CD4-positive, alpha-beta T cell treated with Interleukin-15 for 1 hour (primary cell): ENCODE measurements around the gene NLRX1.
"Not testable (repeated sequence)": the region's sequence is repeated elsewhere in the genome, so short reads cannot be mapped to it uniquely, and the experiment has no call there.

ENCODE experiments used
- DNase-seq: peaks from one replicate; pipeline ENCODE4 v3.0.0-alpha.2; 2020

Gene NLRX1

DNA sequence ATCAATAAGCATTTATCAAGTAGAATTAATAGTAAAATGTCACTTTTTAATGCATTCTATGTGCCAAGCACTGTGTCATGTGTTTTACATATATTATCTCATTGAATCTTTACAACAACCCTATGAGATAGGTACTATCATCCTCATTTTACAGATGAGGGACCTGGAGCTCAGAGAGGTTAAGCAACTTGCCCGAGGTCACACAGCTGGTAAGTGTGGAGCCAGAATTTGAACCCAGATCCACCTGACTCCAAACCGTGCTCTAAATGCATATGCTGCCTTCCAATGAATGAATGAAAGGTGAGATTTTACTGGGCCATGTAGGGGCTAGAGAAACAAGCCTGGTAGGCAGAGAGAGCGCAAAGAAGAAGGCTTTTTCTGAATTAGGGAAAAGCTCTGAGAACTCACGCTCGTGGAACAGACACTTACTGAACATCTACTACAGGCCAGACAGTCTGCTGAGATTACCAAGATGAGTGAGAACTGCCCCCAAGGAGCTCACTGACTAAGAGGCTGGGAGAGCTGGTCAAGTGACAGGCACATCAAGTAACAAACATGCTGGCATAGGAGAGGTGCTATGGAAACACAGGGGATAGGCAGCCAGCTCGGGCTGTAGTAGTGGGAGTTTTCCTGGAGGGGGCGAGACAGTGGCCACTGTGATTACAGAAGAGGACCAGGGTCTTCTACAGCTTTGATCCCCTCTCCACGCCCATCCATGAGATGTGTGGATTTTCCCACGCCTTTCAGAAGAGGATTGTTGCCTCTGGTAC, 15.3 kb upstream of the NLRX1 start:
- DNase-seq, result no peak

- DNase-seq, result no peak
These were observed 14.3 kb upstream of the NLRX1 start for GRCh38 chr11:119154178-119154577.

- DNase-seq, result no peak
These were observed 12.6 kb upstream of the NLRX1 start for GRCh38 chr11:119155733-119156492.

DNA sequence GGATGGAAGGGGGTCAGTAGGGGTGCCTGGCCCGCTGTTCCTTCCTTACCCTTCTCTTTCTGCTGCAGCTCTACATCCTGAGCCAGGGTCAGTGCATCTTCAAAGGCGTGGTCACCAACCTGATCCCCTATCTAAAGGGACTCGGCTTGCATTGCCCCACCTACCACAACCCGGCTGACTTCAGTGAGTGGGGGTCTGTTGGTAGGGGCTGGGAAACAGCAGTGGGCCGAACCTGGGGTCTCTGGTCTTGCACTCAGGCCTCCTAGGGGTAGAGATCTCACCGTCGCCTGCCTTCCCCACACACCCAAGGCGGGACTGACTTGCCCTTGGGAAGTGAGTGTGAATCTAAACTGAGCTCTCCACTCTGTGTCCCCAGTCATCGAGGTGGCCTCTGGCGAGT, 12.0 kb upstream of the NLRX1 start:
- DNase-seq, result no peak

- DNase-seq, result no peak
These were observed 11.5 kb upstream of the NLRX1 start for GRCh38 chr11:119157063-119157462.

DNA sequence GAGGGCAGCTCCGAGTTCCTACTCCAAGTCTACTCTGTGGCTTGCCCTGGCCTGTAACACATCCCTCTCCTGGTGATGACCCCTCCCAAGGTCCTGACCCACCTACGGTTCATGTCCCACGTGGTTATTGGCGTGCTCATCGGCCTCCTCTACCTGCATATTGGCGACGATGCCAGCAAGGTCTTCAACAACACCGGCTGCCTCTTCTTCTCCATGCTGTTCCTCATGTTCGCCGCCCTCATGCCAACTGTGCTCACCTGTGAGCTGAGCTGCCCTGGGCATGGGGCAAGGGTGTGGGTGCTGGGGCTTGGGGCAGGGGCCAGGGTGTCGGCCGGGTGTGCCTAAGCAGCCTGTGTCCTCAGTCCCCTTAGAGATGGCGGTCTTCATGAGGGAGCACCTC, 10.1 kb upstream of the NLRX1 start:
- DNase-seq, result no peak

- no peak for DNase-seq
These were observed 8.4 kb upstream of the NLRX1 start for GRCh38 chr11:119160151-119160550.

DNA sequence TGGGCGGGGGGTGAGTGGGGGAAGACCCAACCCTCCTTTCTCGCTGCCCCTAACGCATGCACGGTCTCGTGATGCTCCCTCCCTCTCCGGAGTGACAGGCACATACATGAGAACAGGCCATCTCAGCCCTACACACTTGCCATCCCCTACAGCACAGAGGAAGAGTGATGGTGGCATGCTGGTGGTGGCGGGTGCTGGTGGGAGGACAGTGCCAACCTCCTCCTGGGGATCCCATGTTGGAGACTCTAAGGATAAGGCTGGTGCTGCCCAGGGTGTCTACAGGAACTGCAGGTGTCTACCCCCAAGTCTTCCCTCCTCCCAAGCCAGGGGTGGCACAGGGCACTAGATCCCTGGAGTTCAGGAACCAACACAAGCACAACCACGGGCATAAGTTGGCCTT, 6.7 kb upstream of the NLRX1 start:
- DNase-seq, result no peak

DNA sequence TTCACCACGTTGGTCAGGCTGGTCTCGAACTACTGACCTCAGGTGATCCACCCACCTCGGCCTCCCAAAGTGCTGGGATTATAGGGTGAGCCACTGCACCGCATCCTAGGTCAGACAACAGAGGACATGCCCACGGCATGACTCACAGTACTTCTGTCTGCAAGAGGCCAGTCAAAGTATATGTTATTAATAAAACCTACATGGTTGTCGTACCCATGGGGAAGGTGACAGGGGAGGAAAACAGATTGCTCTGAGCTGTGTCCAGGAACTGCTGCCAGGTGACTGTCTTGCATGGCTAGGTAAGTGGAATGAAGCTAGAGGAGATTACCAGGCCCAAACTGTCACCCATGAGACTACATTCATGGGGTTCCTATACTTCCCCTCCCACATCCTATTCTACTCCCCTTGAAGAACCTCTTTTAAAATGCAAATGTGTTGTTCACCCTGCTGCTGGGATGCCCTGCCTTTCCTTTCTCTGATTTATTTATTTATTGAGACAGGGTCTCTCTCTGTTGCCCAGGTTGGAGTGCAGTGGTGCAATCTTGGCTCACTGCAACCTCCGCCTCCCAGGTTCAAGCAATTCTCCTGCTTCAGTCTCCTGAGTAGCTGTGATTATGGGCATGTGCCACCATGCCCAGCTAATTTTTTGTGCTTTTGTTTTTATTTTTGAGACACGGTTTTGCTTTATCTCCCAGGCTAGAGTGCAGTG, 2.0 kb upstream of the NLRX1 start:
- no peak for DNase-seq

- DNase-seq, result not testable (repeated sequence)
These were observed 1.5 kb upstream of the NLRX1 start for GRCh38 chr11:119167077-119167458.

DNA sequence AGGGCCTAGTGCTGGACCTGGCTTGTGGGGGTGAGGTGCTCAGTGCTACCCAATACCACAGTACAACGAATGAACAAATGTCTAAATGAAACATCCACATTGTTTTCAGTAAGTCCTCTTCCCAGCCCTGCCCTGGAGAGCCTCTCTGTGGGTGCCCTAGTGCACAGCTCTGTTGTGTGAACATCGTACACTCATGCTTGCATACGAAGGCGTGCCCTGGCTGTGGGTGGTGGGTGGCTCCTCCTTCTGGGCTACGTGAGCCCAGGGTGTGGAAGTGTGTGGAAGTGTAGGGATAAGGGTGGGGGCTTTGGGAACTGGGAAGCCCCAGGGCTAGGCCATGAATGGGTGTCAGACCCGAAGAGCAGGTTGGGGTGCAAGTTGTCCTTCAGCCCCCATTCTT, 592 bp upstream of the NLRX1 start:
- no peak for DNase-seq

GRCh38 chr11:119169282-119169719, 776 bp downstream of the NLRX1 start:
- peak; percentile 21 for DNase-seq

GRCh38 chr11:119172513-119172912, 4.0 kb downstream of the NLRX1 start:
- DNase-seq, result peak; percentile 26

DNA sequence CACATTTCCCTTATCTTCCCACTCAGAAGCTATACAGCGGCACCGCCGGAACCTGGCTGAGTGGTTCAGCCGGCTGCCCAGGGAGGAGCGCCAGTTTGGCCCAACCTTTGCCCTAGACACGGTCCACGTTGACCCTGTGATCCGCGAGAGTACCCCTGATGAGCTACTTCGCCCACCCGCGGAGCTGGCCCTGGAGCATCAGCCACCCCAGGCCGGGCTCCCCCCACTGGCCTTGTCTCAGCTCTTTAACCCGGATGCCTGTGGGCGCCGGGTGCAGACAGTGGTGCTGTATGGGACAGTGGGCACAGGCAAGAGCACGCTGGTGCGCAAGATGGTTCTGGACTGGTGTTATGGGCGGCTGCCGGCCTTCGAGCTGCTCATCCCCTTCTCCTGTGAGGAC, 4.9 kb downstream of the NLRX1 start:
- DNase-seq, result no peak

DNA sequence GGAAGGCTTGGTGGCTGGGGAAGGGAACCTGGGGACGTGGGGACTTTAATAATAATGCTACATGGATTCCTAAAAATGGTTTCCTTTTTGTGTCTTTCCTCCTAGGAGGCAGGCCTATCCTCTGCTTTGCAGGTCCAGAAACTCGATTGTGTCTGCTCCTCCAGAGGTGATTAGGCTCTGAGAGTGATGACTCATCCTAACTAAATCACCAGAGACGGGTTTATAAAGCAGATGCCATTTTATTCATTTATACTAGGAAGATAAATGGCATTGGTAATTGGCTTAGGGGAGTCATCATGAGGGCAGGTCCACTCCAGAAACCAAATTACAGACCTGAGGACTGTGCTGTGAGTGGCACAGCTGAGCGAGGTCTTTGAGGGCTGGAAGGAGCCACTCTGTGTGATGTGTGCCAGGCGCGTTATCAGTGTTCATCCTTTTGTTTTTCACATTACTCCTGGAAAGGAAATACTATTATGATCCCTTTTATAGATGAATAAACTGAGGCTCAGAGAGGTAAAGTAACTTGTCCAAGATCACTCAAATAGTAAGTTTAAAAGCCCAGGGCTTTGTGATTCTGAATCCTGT, 7.1 kb downstream of the NLRX1 start:
- no peak for DNase-seq

GRCh38 chr11:119178166-119178680, 9.7 kb downstream of the NLRX1 start:
- DNase-seq, result no peak

DNA sequence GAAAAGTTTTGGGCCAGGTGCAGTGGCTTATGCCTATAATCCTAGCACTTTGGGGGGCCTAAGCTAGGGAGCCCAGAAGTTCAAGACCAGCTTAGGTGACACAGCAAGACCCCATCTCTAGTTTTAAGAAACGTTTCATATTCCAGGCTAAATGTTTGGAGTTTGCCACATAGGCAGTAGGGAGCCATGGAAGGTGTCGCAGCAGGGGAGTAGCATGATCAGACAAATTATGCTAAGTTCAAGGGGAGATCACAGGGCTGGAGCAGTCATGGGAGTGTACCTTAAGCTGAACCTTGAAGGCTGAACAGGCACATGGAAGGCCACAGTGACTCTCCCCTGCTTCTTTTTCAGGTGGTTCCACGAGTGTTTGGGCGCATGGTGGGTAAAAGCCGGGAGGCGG, 10.8 kb downstream of the NLRX1 start:
- DNase-seq, result no peak

DNA sequence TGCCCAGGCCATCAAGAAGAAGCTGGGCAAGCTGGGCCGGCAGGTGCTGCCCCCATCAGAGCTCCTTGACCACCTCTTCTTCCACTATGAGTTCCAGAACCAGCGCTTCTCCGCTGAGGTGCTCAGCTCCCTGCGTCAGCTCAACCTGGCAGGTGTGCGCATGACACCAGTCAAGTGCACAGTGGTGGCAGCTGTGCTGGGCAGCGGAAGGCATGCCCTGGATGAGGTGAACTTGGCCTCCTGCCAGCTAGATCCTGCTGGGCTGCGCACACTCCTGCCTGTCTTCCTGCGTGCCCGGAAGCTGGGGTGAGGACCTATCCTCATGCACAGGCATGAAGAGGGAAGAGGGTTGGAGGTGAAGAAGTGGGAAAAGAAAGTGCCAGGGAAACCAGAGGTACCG, 11.5 kb downstream of the NLRX1 start:
- DNase-seq, result no peak

- no peak for DNase-seq
These were observed 12.5 kb downstream of the NLRX1 start for GRCh38 chr11:119180729-119181676.

DNA sequence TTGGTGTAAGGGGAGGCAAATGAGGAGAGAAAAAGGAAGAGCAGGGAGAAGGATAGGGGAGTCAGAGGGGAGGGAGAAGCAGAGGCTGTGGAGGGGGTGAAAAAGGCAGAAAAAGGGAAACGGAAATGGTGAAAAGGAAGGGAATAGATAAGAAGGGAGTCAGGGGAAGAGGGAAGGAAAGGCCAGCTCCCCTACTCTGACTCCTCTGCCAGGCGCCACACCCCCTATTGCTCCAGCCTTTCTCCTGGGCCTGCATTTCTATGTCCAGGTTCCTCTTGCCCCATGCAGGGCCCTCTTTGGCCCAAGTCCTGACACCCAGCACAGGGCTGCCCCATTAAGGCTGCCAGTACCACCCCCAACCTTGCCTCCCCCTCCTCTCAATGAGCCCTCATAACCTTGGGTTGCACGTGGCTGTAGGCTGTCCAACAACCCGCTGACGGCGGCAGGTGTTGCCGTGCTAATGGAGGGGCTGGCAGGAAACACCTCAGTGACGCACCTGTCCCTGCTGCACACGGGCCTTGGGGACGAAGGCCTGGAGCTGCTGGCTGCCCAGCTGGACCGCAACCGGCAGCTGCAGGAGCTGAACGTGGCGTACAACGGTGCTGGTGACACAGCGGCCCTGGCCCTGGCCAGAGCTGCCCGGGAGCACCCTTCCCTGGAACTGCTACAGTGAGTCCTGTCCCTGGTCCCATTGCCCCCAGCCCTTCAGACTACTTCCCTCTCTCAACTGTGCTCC, 13.3 kb downstream of the NLRX1 start:
- no peak for DNase-seq

DNA sequence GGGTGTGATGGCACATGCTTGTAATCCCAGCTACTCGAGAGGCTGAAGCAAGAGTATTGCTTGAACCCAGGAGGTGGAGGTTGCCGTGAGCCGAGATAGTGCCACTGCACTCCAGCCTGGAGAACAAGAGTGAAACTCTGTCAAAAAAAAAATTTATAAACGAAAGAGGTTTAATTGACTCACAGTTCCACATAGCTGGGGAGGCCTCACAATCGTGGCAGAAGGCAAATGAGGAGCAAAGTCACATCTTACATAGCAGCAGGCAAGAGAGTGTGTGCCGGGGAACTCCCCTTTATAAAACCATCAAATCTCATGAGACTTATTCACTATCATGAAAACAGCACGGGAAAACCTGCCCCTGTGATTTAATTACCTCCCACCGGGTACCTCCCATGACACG, 15.9 kb downstream of the NLRX1 start:
- not testable (repeated sequence) for DNase-seq
